Renal pelvis (tissue), 4 donors: ENCODE data around the gene CIDEA. TPM values are rescaled to one million over a fixed set of nuclear protein-coding genes. Genes with fewer than 3 reads are reported as not detected.

ENCODE experiments used
- DNase-seq: peaks from one replicate; pipeline ENCODE4 v3.0.0-alpha.2; 2013
- polyA plus RNA-seq, 3 donors: library from polyadenylated mRNA; unstranded; fragments of 120-200 nt; gene quantifications; one replicate each; pipeline ENCODE4 v1.2.1, GENCODE V29; 2013; ENCODE audit not compliant: insufficient read length in 3 of 3

Gene CIDEA
- polyA plus RNA-seq, 3 donors, result not detected

- no peak for DNase-seq
Observed at GRCh38 chr18:12296457-12296856, 42.3 kb downstream of the CIDEA start.

- no peak for DNase-seq
Observed at GRCh38 chr18:12299862-12300261, 45.7 kb downstream of the CIDEA start.

GRCh38 chr18:12301263-12302005 lies 47.3 kb downstream of the CIDEA start:
- DNase-seq, result no peak

- no peak for DNase-seq
Observed at GRCh38 chr18:12302391-12303147, 48.4 kb downstream of the CIDEA start.

- DNase-seq, result no peak
Observed at GRCh38 chr18:12304351-12305210, 50.4 kb downstream of the CIDEA start.

- DNase-seq, result no peak
Observed at GRCh38 chr18:12305211-12305610, 51.0 kb downstream of the CIDEA start.

- DNase-seq, result no peak
Observed at GRCh38 chr18:12305930-12306629, 51.9 kb downstream of the CIDEA start.

GRCh38 chr18:12306752-12307700 lies 52.9 kb downstream of the CIDEA start:
- no peak for DNase-seq

GRCh38 chr18:12307701-12308385 lies 53.7 kb downstream of the CIDEA start, which contains the start of gene TUBB6:
TUBB6 (plus strand) TSS chr18:12308241; CDS start chr18:12308293, 52 bp downstream.
- DNase-seq, result peak; percentile 52

GRCh38 chr18:12308386-12309100 lies 54.4 kb downstream of the CIDEA start:
- peak; percentile 64 for DNase-seq

- DNase-seq, result no peak
Observed at GRCh38 chr18:12309683-12310198, 55.6 kb downstream of the CIDEA start.

- DNase-seq, result no peak
Observed at GRCh38 chr18:12310762-12311161, 56.6 kb downstream of the CIDEA start.

GRCh38 chr18:12312976-12313375 lies 58.8 kb downstream of the CIDEA start:
- DNase-seq, result no peak

GRCh38 chr18:12313530-12314245 lies 59.5 kb downstream of the CIDEA start:
- no peak for DNase-seq

- no peak for DNase-seq
Observed at GRCh38 chr18:12314591-12315305, 60.6 kb downstream of the CIDEA start.

GRCh38 chr18:12315490-12315889 lies 61.3 kb downstream of the CIDEA start:
- DNase-seq, result no peak

- no peak for DNase-seq
Observed at GRCh38 chr18:12315911-12316310, 61.8 kb downstream of the CIDEA start.
